MCF 10A (cell line): ENCODE measurements around the gene B3GNT3. TPM values are rescaled to one million over a fixed set of nuclear protein-coding genes. Genes with fewer than 3 reads are reported as not detected.

ENCODE experiments used
- BruUV-seq: library from RNA; stranded (reverse); fragments of 400-500 nt; replicated peaks from 2 replicates; lab custom pipeline; 2021; lab: Mats Ljungman, UMichigan
- CTCF ChIA-PET: fragments of 300-600 bp; sonication (Branson Sonifier 250); formaldehyde crosslinking; extraction: SDS; loops from one replicate; lab custom pipeline; 2021; ENCODE audit warnings: antibody characterized with exemption, inconsistent platforms; lab: Yijun Ruan, JAX
- POLR2A ChIA-PET: fragments of 300-600, 350-650 bp; sonication (Branson Sonifier 250); formaldehyde crosslinking; extraction: SDS; loops from one replicate; lab custom pipeline; 2020; ENCODE audit warnings: antibody characterized with exemption, inconsistent platforms; lab: Yijun Ruan, JAX
- DNase-seq: peaks from one replicate; pipeline ENCODE4 v3.0.0-alpha.2; 2018; ENCODE audit not compliant: unreplicated experiment
- H3K27ac Mint-ChIP-seq: one replicate; pipeline ENCODE4 v1.8.0; 2022; ENCODE audit warnings: mild to moderate bottlenecking, low read depth, mixed read lengths; ENCODE audit not compliant: unreplicated experiment
- H3K27me3 Mint-ChIP-seq: one replicate; pipeline ENCODE4 v1.8.0; 2022; ENCODE audit warnings: mixed read lengths; ENCODE audit not compliant: insufficient read depth, unreplicated experiment
- H3K36me3 Mint-ChIP-seq: one replicate; pipeline ENCODE4 v1.8.0; 2022; ENCODE audit warnings: mild to moderate bottlenecking, moderate library complexity, mixed read lengths; ENCODE audit not compliant: insufficient read depth, unreplicated experiment
- H3K4me1 Mint-ChIP-seq: one replicate; pipeline ENCODE4 v1.8.0; 2022; ENCODE audit warnings: mixed read lengths; ENCODE audit not compliant: insufficient read depth, unreplicated experiment
- H3K4me3 Mint-ChIP-seq: one replicate; pipeline ENCODE4 v1.8.0; 2022; ENCODE audit warnings: mild to moderate bottlenecking, moderate library complexity, mixed read lengths; ENCODE audit not compliant: unreplicated experiment
- H3K9me3 Mint-ChIP-seq: one replicate; pipeline ENCODE4 v1.8.0; 2022; ENCODE audit warnings: mixed read lengths; ENCODE audit not compliant: unreplicated experiment
- CTCF ChIP-seq: fragments of 200-600 bp; IDR thresholded peaks from one replicate; pipeline ENCODE4 v1.8.0; 2022; ENCODE audit warnings: antibody characterized with exemption, mild to moderate bottlenecking; ENCODE audit not compliant: unreplicated experiment
- intact Hi-C: fragments of 100-400 bp; cut with micrococcal nuclease; formaldehyde crosslinking; loops from 2 replicates; pipeline ENCODE4 v1.14.1; 2022
- total RNA-seq: library from RNA; stranded (reverse); gene quantifications from 2 replicates; pipeline ENCODE4 v1.2.3, GENCODE V29; 2022

B3GNT3 gene
- total RNA-seq, 1 experiment from 2014 or later = 0.40 TPM

- Mint-ChIP-seq H3K9me3 (no peaks in the 10 kb centered on the region), H3K27ac (no peak overlapping the region), H3K27me3 (no peaks in the 10 kb centered on the region), H3K36me3 (no peaks in the 10 kb centered on the region), H3K4me1 (no peaks in the 10 kb centered on the region), H3K4me3 (no peak overlapping the region)
- no peak for DNase-seq
- no peak for TF ChIP-seq CTCF
- POLR2A ChIA-PET = no interaction called here
- BruUV-seq = no TSS peak
- CTCF ChIA-PET = interaction anchor here (0.6 kb wide), 1 partner anchor 77 kb away, joined by 3 read pairs; no protein-coding TSS in a partner anchor
- intact Hi-C loops = no loop called here
Observed at GRCh38 chr19:17805427-17805826, 10.5 kb downstream of the B3GNT3 start.

- BruUV-seq = no TSS peak
- H3K27ac Mint-ChIP-seq = no peak overlapping the region
- H3K9me3 Mint-ChIP-seq = no peaks in the 10 kb centered on the region
- CTCF ChIA-PET = no interaction called here
- no peaks in the 10 kb centered on the region for H3K4me1 Mint-ChIP-seq
- intact Hi-C loops = no loop called here
- H3K36me3 Mint-ChIP-seq = no peaks in the 10 kb centered on the region
- POLR2A ChIA-PET = no interaction called here
- H3K4me3 Mint-ChIP-seq = no peak overlapping the region
- DNase-seq = no peak
- no peaks in the 10 kb centered on the region for H3K27me3 Mint-ChIP-seq
- TF ChIP-seq CTCF = no peak
Observed at GRCh38 chr19:17806945-17807344, 12.0 kb downstream of the B3GNT3 start.

GRCh38 chr19:17807731-17808316 is 12.9 kb downstream of the B3GNT3 start:
- POLR2A ChIA-PET = no interaction called here
- intact Hi-C loops = no loop called here
- H3K27me3 Mint-ChIP-seq = no peaks in the 10 kb centered on the region
- no peak for DNase-seq
- H3K9me3 Mint-ChIP-seq = no peaks in the 10 kb centered on the region
- no peak for TF ChIP-seq CTCF
- H3K36me3 Mint-ChIP-seq = no peaks in the 10 kb centered on the region
- no TSS peak for BruUV-seq
- no peak overlapping the region for H3K27ac Mint-ChIP-seq
- CTCF ChIA-PET = interaction anchor here (0.6 to 1.1 kb wide), 3 partner anchors 9 to 446 kb away, joined by 3 to 5 read pairs (median 3); no protein-coding TSS in a partner anchor
- H3K4me3 Mint-ChIP-seq = no peak overlapping the region
- no peaks in the 10 kb centered on the region for H3K4me1 Mint-ChIP-seq

GRCh38 chr19:17811103-17811502 is 16.2 kb downstream of the B3GNT3 start:
- intact Hi-C loops = no loop called here
- H3K4me3 Mint-ChIP-seq = no peak overlapping the region
- POLR2A ChIA-PET = no interaction called here
- no peak for DNase-seq
- H3K27ac Mint-ChIP-seq = no peak overlapping the region
- no peaks in the 10 kb centered on the region for H3K9me3 Mint-ChIP-seq
- CTCF ChIA-PET = no interaction called here
- BruUV-seq = no TSS peak
- H3K36me3 Mint-ChIP-seq = no peaks in the 10 kb centered on the region
- no peak for TF ChIP-seq CTCF
- no peaks in the 10 kb centered on the region for H3K4me1 Mint-ChIP-seq
- no peaks in the 10 kb centered on the region for H3K27me3 Mint-ChIP-seq
